HepG2 (cell line): ENCODE results near the gene ACTN1. TPM values are rescaled to one million over a fixed set of nuclear protein-coding genes. Genes with fewer than 3 reads are reported as not detected.

ENCODE experiments used
- LCORL ChIP-seq, 2 experiments: fragments of 450-650 bp in 1 of 2; sonication (generic) in 1 of 2; formaldehyde crosslinking in 1 of 2; IDR thresholded peaks; 2 replicates each; pipeline versions ENCODE4 v1.5.0 to v1.6.1; 2017 to 2020; ENCODE audit warnings: antibody characterized with exemption in 1 of 2, missing genetic modification reagents in 1 of 2
- PPARG ChIP-seq: conservative IDR thresholded peaks from 2 replicates; pipeline ENCODE4 v1.6.1; 2016; ENCODE audit warnings: missing biosample characterization, missing genetic modification reagents
- RXRB ChIP-seq: IDR thresholded peaks from 2 replicates; pipeline ENCODE4 v1.6.1; 2016; ENCODE audit warnings: borderline replicate concordance, missing genetic modification reagents, missing compliant biosample characterization
- SAP130 ChIP-seq: IDR thresholded peaks from 2 replicates; pipeline ENCODE4 v1.6.1; 2016; ENCODE audit warnings: low read depth
- TEAD3 ChIP-seq: optimal IDR thresholded peaks from 2 replicates; pipeline ENCODE3; 2016; ENCODE audit warnings: borderline replicate concordance
- ZFX ChIP-seq: sonication (generic); formaldehyde crosslinking; IDR thresholded peaks from 2 replicates; pipeline ENCODE4 v1.4.0; 2020; ENCODE audit warnings: mild to moderate bottlenecking, low read depth, missing genetic modification reagents, moderate library complexity
- polyA plus RNA-seq, 8 experiments: library from polyadenylated mRNA; depleted of rRNA in 3 of 8; stranded (reverse) in 7 of 8; unstranded in 1 of 8; fragments of >200 nt; fragmentation: Illumina TruSeq in 4 of 8; extraction: Trizol in 4 of 8; gene quantifications; 2 replicates each; pipeline versions ENCODE4 v1.2.1 to v1.2.3, GENCODE V29; 2011 to 2016; ENCODE audit warnings: low read depth in 4 of 8, missing spikeins in 1 of 8, mixed read lengths in 1 of 8; ENCODE audit not compliant: insufficient read depth in 1 of 8
- total RNA-seq, 5 experiments: library from RNA; depleted of rRNA; stranded (reverse); fragments of >200 nt; fragmentation: Illumina TruSeq; extraction: Trizol; gene quantifications; 2 replicates each; pipeline ENCODE4 v1.2.3, GENCODE V29; 2016; ENCODE audit warnings: low read depth in 1 of 5
- TF ChIP-seq, protein P1 (sequence below): sonication (generic); formaldehyde crosslinking; conservative IDR thresholded peaks from 2 replicates; pipeline ENCODE4 v1.4.0; 2020; ENCODE audit warnings: mild to moderate bottlenecking, missing genetic modification reagents, moderate library complexity
- TF ChIP-seq, protein P2 (sequence below): sonication (generic); formaldehyde crosslinking; IDR thresholded peaks from 2 replicates; pipeline ENCODE4 v1.5.1; 2020; ENCODE audit warnings: missing genetic modification reagents, mild to moderate bottlenecking, borderline replicate concordance
- TF ChIP-seq, protein P3 (sequence below): sonication (generic); formaldehyde crosslinking; IDR thresholded peaks from 2 replicates; pipeline ENCODE4 v1.9.0; 2022; ENCODE audit warnings: low read depth, missing genetic modification reagents

ACTN1 gene
- total and polyA plus RNA-seq, 2 of the 13 experiments (the other 11 are each of a cell fraction or from before 2014, with no cell fraction given) = 58.6 to 162 TPM

DNA sequence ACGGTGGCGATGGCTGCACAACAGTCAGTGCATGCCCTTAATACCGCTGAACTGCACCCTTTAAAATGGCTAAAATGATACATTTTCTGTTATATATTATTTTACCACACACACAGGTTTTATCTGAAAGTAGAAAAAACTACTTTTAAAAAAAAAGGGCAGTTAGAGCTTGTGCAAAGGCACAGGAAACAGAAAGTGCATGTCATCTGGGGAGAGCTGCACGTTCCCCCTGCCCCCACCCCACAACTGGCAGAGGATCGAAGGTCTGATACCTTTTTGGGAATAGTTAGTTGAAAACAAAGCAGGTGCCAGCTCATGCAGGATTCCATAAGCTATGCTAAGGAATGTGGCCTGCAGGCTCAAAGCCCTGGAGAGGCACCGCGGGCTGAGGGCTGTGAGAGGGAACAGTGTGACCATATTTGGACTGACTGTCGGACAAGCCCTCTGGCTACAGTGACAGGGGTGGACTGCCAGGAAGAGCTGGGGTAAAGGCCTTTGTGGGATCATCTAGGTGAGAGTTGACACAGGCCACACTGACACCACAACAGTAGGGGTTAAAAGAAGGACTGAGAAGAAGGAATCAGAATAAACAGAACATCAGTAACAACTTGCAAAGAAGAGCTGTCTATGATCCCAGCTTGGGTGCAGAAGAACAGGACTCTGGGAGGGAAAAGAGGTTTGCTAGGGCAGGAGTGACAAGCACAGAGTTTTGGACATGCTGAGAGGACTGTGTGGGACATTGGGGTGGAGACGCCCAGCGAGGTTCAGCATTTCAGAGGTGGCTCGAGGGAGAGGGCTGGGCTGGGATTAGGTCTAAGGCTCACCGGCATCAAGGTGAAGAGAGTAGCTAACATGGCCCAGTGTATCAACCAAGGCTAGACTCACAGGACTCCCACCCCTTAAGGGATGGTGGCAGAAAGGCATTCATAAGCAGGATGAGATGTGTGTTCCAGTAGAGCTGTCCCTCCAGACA lies 54.6 kb downstream of the ACTN1 start (continued):
- TF ChIP-seq, protein P1, sequence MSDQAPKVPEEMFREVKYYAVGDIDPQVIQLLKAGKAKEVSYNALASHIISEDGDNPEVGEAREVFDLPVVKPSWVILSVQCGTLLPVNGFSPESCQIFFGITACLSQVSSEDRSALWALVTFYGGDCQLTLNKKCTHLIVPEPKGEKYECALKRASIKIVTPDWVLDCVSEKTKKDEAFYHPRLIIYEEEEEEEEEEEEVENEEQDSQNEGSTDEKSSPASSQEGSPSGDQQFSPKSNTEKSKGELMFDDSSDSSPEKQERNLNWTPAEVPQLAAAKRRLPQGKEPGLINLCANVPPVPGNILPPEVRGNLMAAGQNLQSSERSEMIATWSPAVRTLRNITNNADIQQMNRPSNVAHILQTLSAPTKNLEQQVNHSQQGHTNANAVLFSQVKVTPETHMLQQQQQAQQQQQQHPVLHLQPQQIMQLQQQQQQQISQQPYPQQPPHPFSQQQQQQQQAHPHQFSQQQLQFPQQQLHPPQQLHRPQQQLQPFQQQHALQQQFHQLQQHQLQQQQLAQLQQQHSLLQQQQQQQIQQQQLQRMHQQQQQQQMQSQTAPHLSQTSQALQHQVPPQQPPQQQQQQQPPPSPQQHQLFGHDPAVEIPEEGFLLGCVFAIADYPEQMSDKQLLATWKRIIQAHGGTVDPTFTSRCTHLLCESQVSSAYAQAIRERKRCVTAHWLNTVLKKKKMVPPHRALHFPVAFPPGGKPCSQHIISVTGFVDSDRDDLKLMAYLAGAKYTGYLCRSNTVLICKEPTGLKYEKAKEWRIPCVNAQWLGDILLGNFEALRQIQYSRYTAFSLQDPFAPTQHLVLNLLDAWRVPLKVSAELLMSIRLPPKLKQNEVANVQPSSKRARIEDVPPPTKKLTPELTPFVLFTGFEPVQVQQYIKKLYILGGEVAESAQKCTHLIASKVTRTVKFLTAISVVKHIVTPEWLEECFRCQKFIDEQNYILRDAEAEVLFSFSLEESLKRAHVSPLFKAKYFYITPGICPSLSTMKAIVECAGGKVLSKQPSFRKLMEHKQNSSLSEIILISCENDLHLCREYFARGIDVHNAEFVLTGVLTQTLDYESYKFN (CRISPR knock-in tag) = 0 out of 2 replicates have a peak, but pooled peaks have one; percentile 34
- TF ChIP-seq ZFX (CRISPR knock-in tag) (peak; percentile 24; the same call in 1 of the 2 replicates), SAP130 (CRISPR knock-in tag) (0 out of 2 replicates have a peak, but pooled peaks have one; percentile 39), LCORL (IDR thresholded peaks at IDR 0.05) (no peak), LCORL (CRISPR knock-in tag; IDR thresholded peaks at IDR 0.05) (peak; percentile 49; the same call in 1 of the 2 replicates), PPARG (CRISPR knock-in tag) (peak; percentile 73), RXRB (CRISPR knock-in tag) (peak; percentile 69), TEAD3 (CRISPR knock-in tag) (peak; percentile 73)
- TF ChIP-seq, protein P2, sequence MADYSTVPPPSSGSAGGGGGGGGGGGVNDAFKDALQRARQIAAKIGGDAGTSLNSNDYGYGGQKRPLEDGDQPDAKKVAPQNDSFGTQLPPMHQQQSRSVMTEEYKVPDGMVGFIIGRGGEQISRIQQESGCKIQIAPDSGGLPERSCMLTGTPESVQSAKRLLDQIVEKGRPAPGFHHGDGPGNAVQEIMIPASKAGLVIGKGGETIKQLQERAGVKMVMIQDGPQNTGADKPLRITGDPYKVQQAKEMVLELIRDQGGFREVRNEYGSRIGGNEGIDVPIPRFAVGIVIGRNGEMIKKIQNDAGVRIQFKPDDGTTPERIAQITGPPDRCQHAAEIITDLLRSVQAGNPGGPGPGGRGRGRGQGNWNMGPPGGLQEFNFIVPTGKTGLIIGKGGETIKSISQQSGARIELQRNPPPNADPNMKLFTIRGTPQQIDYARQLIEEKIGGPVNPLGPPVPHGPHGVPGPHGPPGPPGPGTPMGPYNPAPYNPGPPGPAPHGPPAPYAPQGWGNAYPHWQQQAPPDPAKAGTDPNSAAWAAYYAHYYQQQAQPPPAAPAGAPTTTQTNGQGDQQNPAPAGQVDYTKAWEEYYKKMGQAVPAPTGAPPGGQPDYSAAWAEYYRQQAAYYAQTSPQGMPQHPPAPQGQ (CRISPR knock-in tag) = no peak
- TF ChIP-seq, protein P3, sequence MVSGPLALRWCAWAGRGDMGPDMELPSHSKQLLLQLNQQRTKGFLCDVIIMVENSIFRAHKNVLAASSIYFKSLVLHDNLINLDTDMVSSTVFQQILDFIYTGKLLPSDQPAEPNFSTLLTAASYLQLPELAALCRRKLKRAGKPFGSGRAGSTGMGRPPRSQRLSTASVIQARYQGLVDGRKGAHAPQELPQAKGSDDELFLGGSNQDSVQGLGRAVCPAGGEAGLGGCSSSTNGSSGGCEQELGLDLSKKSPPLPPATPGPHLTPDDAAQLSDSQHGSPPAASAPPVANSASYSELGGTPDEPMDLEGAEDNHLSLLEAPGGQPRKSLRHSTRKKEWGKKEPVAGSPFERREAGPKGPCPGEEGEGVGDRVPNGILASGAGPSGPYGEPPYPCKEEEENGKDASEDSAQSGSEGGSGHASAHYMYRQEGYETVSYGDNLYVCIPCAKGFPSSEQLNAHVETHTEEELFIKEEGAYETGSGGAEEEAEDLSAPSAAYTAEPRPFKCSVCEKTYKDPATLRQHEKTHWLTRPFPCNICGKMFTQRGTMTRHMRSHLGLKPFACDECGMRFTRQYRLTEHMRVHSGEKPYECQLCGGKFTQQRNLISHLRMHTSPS (CRISPR knock-in tag) = peak; percentile 31; the same call in 1 of the 2 replicates
